ENCODE measurements around the gene TSPAN18. TPM values are rescaled to one million over a fixed set of nuclear protein-coding genes. Genes with fewer than 3 reads are reported as not detected.

Gene TSPAN18
- total RNA-seq, 1 donor: under 0.01 TPM

- H3K4me3 ChIP-seq (ENCODE audit: low read depth, low read length): no peak overlapping the region
- no peak for TF ChIP-seq CTCF (IDR thresholded peaks at IDR 0.05; ENCODE audit: insufficient read depth, low read depth, low read length)
- DNase-seq (ENCODE audit: low read depth): no peak
These were observed 100.3 kb downstream of the TSPAN18 start for GRCh38 chr11:44826922-44827643.

- DNase-seq (ENCODE audit: low read depth): no peak
- TF ChIP-seq CTCF (IDR thresholded peaks at IDR 0.05; ENCODE audit: insufficient read depth, low read depth, low read length): no peak
- H3K4me3 ChIP-seq (ENCODE audit: low read depth, low read length): no peak overlapping the region
These were observed 101.5 kb downstream of the TSPAN18 start for GRCh38 chr11:44828296-44828695.

GRCh38 chr11:44829838-44830237 is 103.1 kb downstream of the TSPAN18 start:
- DNase-seq (ENCODE audit: low read depth): no peak
- no peak overlapping the region for H3K4me3 ChIP-seq (ENCODE audit: low read depth, low read length)
- no peak for TF ChIP-seq CTCF (IDR thresholded peaks at IDR 0.05; ENCODE audit: insufficient read depth, low read depth, low read length)

GRCh38 chr11:44831605-44832394 is 105.0 kb downstream of the TSPAN18 start:
- TF ChIP-seq CTCF (IDR thresholded peaks at IDR 0.05; ENCODE audit: insufficient read depth, low read depth, low read length): no peak
- DNase-seq (ENCODE audit: low read depth): no peak
- no peak overlapping the region for H3K4me3 ChIP-seq (ENCODE audit: low read depth, low read length)

GRCh38 chr11:44832452-44832851 is 105.7 kb downstream of the TSPAN18 start:
- H3K4me3 ChIP-seq (ENCODE audit: low read depth, low read length): no peak overlapping the region
- no peak for DNase-seq (ENCODE audit: low read depth)
- TF ChIP-seq CTCF (IDR thresholded peaks at IDR 0.05; ENCODE audit: insufficient read depth, low read depth, low read length): no peak

- no peak overlapping the region for H3K4me3 ChIP-seq (ENCODE audit: low read depth, low read length)
- no peak for TF ChIP-seq CTCF (IDR thresholded peaks at IDR 0.05; ENCODE audit: insufficient read depth, low read depth, low read length)
- DNase-seq (ENCODE audit: low read depth): no peak
These were observed 106.6 kb downstream of the TSPAN18 start for GRCh38 chr11:44833221-44833876.

All from fibroblast of villous mesenchyme (primary cell).